ENCODE measurements around the gene RSPH1.

RSPH1 gene

GRCh38 chr21:42443181-42443785, 52.7 kb downstream of the RSPH1 start:
- no peak for DNase-seq

- DNase-seq = no peak
These were observed 54.1 kb downstream of the RSPH1 start for GRCh38 chr21:42441963-42442362.

GRCh38 chr21:42440187-42440792, 55.7 kb downstream of the RSPH1 start:
- DNase-seq = no peak

- no peak for DNase-seq
These were observed 56.5 kb downstream of the RSPH1 start for GRCh38 chr21:42439284-42440186.

GRCh38 chr21:42438316-42439205, 57.5 kb downstream of the RSPH1 start:
- DNase-seq = no peak

- DNase-seq = no peak
These were observed 58.2 kb downstream of the RSPH1 start for GRCh38 chr21:42437786-42438185.

- no peak for DNase-seq
These were observed 59.1 kb downstream of the RSPH1 start for GRCh38 chr21:42436914-42437313.

GRCh38 chr21:42435833-42436232, 60.2 kb downstream of the RSPH1 start:
- DNase-seq = no peak

- DNase-seq = no peak
These were observed 60.6 kb downstream of the RSPH1 start for GRCh38 chr21:42435401-42435800.

- DNase-seq = no peak
These were observed 61.1 kb downstream of the RSPH1 start for GRCh38 chr21:42434884-42435283.

GRCh38 chr21:42433946-42434551, 62.0 kb downstream of the RSPH1 start:
- no peak for DNase-seq

GRCh38 chr21:42432695-42433094, 63.3 kb downstream of the RSPH1 start:
- DNase-seq = no peak

GRCh38 chr21:42431196-42431595, 64.8 kb downstream of the RSPH1 start:
- DNase-seq = no peak

- DNase-seq = no peak
These were observed 65.5 kb downstream of the RSPH1 start for GRCh38 chr21:42430521-42430920.

- DNase-seq = no peak
These were observed 66.2 kb downstream of the RSPH1 start for GRCh38 chr21:42429856-42430255.

- no peak for DNase-seq
These were observed 67.0 kb downstream of the RSPH1 start for GRCh38 chr21:42429021-42429420.

- DNase-seq = no peak
These were observed 68.1 kb downstream of the RSPH1 start for GRCh38 chr21:42427809-42428419.

GRCh38 chr21:42426876-42427480, 69.0 kb downstream of the RSPH1 start:
- no peak for DNase-seq

- peak; percentile 38 for DNase-seq
These were observed 69.6 kb downstream of the RSPH1 start for GRCh38 chr21:42426424-42426823.

- DNase-seq = peak; percentile 38
These were observed 70.4 kb downstream of the RSPH1 start for GRCh38 chr21:42425591-42425990.

- peak; percentile 19 for DNase-seq
These were observed 71.0 kb downstream of the RSPH1 start for GRCh38 chr21:42424914-42425541.

All from eye (tissue), 1 donor.